AG04449 (cell line): ENCODE measurements around the gene CACTIN.
"Not testable (repeated sequence)": the region's sequence is repeated elsewhere in the genome, so short reads cannot be mapped to it uniquely, and the experiment has no call there.

Source experiments
- CTCF ChIA-PET: fragments of 350-600 bp; formaldehyde crosslinking; extraction: SDS; loops from one replicate; lab custom pipeline; 2021; ENCODE audit warnings: antibody characterized with exemption; lab: Yijun Ruan, JAX
- POLR2A ChIA-PET: fragments of 400-600, 350-600 bp; formaldehyde crosslinking; extraction: SDS; loops from one replicate; lab custom pipeline; 2020; ENCODE audit warnings: antibody characterized with exemption, inconsistent platforms; lab: Yijun Ruan, JAX
- DNase-seq: peaks from one replicate; pipeline ENCODE4 v3.0.0-alpha.2; 2010; ENCODE audit warnings: low read depth, low spot score
- H3K4me3 ChIP-seq: 2 replicates; pipeline ENCODE4 v1.5.1; 2011; ENCODE audit warnings: low read depth, mild to moderate bottlenecking, control low read depth, low read length
- CTCF ChIP-seq: IDR thresholded peaks from one replicate; pipeline ENCODE4 v1.5.1; 2011; ENCODE audit warnings: mild to moderate bottlenecking, moderate library complexity, low read length, control low read depth, inconsistent platforms; ENCODE audit not compliant: insufficient read depth; ENCODE audit errors: missing control alignments

The CACTIN gene

DNA sequence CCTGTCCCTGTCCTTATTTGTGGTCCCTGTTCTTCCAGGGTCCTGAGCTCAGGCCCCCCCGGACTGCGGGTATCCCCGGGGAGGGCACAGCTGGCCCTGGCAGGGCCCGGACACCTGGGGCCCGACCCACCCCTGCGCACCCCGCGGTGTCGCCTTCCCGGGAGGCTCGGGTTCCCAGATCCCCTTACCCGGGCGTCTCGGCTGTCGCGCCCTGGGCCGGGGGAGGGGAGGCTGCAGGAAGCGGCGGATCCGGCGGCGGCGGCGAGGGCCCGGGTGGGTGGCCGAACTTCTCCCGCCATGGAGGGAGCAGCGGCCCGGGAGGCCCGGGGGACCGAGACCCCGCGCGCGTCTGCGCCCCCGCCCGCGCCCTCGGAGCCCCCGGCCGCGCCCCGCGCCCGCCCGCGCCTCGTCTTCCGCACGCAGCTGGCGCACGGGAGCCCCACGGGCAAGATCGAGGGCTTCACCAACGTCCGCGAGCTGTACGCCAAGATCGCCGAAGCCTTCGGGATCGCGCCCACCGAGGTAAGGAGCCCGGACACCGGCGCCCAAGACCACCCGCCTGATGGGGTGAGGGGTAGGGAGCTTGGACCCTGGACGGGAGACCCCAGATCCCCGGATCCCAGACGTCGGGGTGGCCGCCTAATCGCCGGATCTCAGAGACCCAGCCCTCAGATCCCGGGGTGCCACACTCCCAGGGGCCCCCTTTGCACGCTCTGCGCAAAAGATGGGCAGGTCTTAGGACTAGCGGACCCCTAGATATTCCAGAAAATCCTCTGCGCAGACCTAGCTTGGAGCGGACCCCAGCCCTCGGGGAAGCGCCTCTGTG is 41.1 kb downstream of the CACTIN start, which contains the start of gene GIPC3:
Gene GIPC3 (plus strand): TSS at position 178 of the 826 bp plus-strand sequence. CDS start 120 bp downstream, at position 298.
- no peak for DNase-seq
- CTCF ChIA-PET: interaction anchor here (0.5 to 3.1 kb wide), 11 partner anchors 10 to 58 kb away, joined by 3 to 12 read pairs (median 4); no protein-coding TSS in a partner anchor
- no peak for TF ChIP-seq CTCF
- POLR2A ChIA-PET: no interaction called here
- peak within 1 kb of the TSS; percentile 36 for H3K4me3 ChIP-seq

DNA sequence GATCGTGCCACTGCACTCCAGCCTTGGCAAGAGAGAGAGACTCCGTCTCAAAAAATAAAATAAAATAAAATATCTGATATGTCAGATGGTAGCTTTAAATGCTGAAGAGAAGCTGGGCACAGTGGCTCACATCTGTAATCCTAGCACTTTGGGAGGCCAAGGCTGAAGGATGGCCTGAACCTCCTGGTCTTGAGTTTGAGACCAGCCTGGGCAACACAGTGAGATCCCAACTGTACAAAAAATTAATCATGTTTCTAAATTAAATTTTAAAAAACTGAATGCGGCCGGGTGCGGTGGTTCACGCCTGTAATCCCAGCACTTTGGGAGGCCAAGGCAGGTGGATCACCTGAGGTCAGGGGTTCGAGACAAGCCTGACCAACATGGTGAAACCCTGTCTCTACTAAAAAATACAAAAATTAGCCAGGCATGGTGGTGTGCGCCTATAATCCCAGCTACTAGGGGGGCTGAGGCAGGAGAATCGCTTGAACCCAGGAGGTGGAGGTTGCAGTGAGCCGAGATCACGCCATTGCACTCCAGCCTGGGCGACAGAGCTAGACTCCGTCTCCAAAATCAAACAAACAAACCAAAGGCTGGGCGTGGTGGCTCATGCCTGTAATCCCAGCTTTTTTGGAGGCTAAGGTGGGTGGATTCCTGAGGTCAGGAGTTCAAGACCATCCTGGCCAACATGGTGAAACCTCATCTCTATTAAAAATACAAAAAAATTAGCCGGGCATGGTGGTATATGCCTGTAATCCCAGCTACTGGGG is 42.4 kb downstream of the CACTIN start:
- CTCF ChIA-PET: interaction anchor here (1.3 to 3.1 kb wide), 4 partner anchors 12 to 39 kb away, joined by 3 to 12 read pairs (median 4); no protein-coding TSS in a partner anchor
- POLR2A ChIA-PET, H3K4me3 ChIP-seq, DNase-seq: not testable (repeated sequence)

GRCh38 chr19:3581792-3582191 is 44.8 kb downstream of the CACTIN start:
- DNase-seq, H3K4me3 ChIP-seq: not testable (repeated sequence)
- ChIA-PET CTCF (interaction anchor here (1.0 kb wide), 1 partner anchor 9 kb away, joined by 3 read pairs; no protein-coding TSS in a partner anchor), POLR2A (interaction anchor here (1.4 kb wide), 1 partner anchor 81 kb away, joined by 3 read pairs; no protein-coding TSS in a partner anchor)

- TF ChIP-seq CTCF: no peak
- CTCF ChIA-PET: no interaction called here
- POLR2A ChIA-PET: interaction anchor here (1.4 kb wide), 1 partner anchor 79 kb away, joined by 3 read pairs; no protein-coding TSS in a partner anchor
- DNase-seq: peak; percentile 84
- no peak overlapping the region for H3K4me3 ChIP-seq
These were observed 46.2 kb downstream of the CACTIN start for GRCh38 chr19:3580156-3580934.

- no peak for DNase-seq
- H3K4me3 ChIP-seq: no peak overlapping the region
- CTCF ChIA-PET: interaction anchor here (1.9 to 2.0 kb wide), 2 partner anchors 21 to 562 kb away, joined by 4 to 5 read pairs; partner anchors contain the start of gene MFSD12
- TF ChIP-seq CTCF: no peak
- POLR2A ChIA-PET: interaction anchor here (0.6 kb wide), 1 partner anchor 406 kb away, joined by 3 read pairs; no protein-coding TSS in a partner anchor
These were observed 48.2 kb downstream of the CACTIN start for GRCh38 chr19:3578390-3578789.

DNA sequence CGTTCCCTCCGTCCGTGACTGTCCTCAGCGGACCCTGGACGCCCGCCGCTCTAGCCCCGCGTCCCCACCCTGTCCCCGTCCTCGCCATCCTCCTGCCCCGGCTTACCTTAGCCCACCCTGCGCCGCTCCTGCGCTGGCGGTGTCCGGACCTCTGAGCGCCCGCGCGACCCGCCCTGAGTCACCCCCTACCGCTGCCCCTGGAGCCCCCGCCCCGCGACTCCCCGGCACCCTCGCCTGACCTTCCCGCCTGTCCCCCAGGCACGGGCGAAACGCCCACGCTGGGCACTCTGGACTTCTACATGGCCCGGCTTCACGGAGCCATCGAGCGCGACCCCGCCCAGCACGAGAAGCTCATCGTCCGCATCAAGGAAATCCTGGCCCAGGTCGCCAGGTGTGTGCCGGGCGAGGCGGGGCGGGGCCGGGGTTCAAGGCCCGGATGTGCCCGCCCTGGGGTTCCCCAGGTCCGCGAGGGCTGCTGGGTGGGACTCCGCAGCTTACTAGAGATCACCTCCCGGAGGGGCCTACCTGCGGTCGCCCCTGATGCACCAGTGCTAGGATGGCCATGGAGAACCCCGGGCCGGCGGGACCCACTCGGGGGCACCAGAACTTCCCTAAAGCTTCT is 48.8 kb downstream of the CACTIN start:
- DNase-seq: no peak
- CTCF ChIA-PET: interaction anchor here (1.9 to 2.0 kb wide), 2 partner anchors 21 to 563 kb away, joined by 4 to 5 read pairs; partner anchors contain the start of gene MFSD12
- POLR2A ChIA-PET: no interaction called here
- TF ChIP-seq CTCF: no peak
- no peak overlapping the region for H3K4me3 ChIP-seq
